ENCODE results near the gene HECW1. TPM values are rescaled to one million over a fixed set of nuclear protein-coding genes. Genes with fewer than 3 reads are reported as not detected.

HECW1 gene
- total RNA-seq, 1 donor, result 2.9 TPM

DNA sequence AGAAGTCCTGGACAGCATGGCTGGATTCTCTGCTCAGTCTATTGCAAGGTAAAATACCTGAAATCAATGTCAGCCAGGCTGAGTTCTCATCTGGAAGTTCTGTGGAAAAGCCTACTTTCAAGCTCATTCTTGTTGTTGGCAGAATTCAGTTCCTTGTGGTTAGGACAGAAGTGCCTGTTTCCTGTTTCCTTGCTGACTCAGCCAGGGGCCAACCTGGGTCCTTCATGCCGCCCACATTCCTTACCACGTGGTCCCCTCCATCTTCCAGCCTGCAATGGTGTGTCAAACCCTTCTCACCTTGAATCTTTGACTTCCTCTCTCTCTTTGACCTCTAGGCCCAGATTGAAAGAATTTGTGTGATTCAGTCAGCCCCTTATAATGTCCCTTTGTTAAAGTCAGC, 273.4 kb downstream of the HECW1 start:
- no peak for DNase-seq (ENCODE audit: insufficient read length, low spot score, missing footprints)
- Histone ChIP-seq H3K36me3 (ENCODE audit: insufficient read depth, low read length) (no peaks in the 10 kb centered on the region), H3K4me3 (ENCODE audit: insufficient read depth, low read length) (no peak overlapping the region), H2AFZ (ENCODE audit: low read length) (no peak overlapping the region), H4K20me1 (ENCODE audit: insufficient read depth, low read length) (no peaks in the 10 kb centered on the region), H3K27me3 (ENCODE audit: insufficient read depth, low read length) (no peaks in the 10 kb centered on the region), H3K4me2 (ENCODE audit: insufficient read depth, low read length) (no peak overlapping the region), H3K79me2 (ENCODE audit: insufficient read depth, low read length) (no peaks in the 10 kb centered on the region), H3K9me3 (ENCODE audit: low read depth, low read length) (no peaks in the 10 kb centered on the region), H3K27ac (ENCODE audit: low read depth, low read length) (no peak overlapping the region), H3K4me1 (ENCODE audit: insufficient read depth, low read length) (no peaks in the 10 kb centered on the region)
- TF ChIP-seq, protein P1, sequence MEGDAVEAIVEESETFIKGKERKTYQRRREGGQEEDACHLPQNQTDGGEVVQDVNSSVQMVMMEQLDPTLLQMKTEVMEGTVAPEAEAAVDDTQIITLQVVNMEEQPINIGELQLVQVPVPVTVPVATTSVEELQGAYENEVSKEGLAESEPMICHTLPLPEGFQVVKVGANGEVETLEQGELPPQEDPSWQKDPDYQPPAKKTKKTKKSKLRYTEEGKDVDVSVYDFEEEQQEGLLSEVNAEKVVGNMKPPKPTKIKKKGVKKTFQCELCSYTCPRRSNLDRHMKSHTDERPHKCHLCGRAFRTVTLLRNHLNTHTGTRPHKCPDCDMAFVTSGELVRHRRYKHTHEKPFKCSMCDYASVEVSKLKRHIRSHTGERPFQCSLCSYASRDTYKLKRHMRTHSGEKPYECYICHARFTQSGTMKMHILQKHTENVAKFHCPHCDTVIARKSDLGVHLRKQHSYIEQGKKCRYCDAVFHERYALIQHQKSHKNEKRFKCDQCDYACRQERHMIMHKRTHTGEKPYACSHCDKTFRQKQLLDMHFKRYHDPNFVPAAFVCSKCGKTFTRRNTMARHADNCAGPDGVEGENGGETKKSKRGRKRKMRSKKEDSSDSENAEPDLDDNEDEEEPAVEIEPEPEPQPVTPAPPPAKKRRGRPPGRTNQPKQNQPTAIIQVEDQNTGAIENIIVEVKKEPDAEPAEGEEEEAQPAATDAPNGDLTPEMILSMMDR (IDR thresholded peaks at IDR 0.05; ENCODE audit: extremely low read depth, low read depth, low read length), result no peak

DNA sequence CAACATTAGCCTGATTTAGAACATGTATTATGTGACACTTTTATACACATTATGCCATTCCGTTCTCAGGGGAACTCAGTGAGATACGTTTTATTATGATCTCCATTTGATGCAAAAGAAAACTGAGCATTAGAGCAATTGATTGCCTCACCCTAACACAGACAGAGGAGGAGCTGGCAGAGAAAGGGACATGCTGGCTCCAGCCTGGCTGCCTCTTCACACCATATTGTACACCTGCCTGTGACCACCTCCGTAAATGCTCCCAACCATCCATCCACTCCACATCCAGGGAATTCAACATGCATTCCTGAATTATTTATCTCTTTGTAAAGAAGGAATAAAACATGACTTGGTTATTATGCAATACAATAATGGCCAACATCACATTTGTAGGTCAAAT, 275.5 kb downstream of the HECW1 start:
- no peaks in the 10 kb centered on the region for H3K36me3 ChIP-seq (ENCODE audit: insufficient read depth, low read length)
- no peaks in the 10 kb centered on the region for H3K27me3 ChIP-seq (ENCODE audit: insufficient read depth, low read length)

GRCh38 chr7:43390576-43390975, 278.1 kb downstream of the HECW1 start:
- Histone ChIP-seq H3K27me3 (ENCODE audit: insufficient read depth, low read length) (no peaks in the 10 kb centered on the region), H3K4me2 (ENCODE audit: insufficient read depth, low read length) (no peak overlapping the region), H4K20me1 (ENCODE audit: insufficient read depth, low read length) (no peaks in the 10 kb centered on the region), H3K79me2 (ENCODE audit: insufficient read depth, low read length) (no peaks in the 10 kb centered on the region), H2AFZ (ENCODE audit: low read length) (no peak overlapping the region), H3K27ac (ENCODE audit: low read depth, low read length) (no peak overlapping the region), H3K4me1 (ENCODE audit: insufficient read depth, low read length) (no peaks in the 10 kb centered on the region), H3K9me3 (ENCODE audit: low read depth, low read length) (no peaks in the 10 kb centered on the region), H3K36me3 (ENCODE audit: insufficient read depth, low read length) (no peaks in the 10 kb centered on the region), H3K4me3 (ENCODE audit: insufficient read depth, low read length) (no peak overlapping the region)
- no peak for DNase-seq (ENCODE audit: insufficient read length, low spot score, missing footprints)
- TF ChIP-seq, protein P1 (IDR thresholded peaks at IDR 0.05; ENCODE audit: extremely low read depth, low read depth, low read length), result no peak

More for the DNA sequence above, 275.5 kb downstream of the HECW1 start:
- Histone ChIP-seq H3K4me2 (ENCODE audit: insufficient read depth, low read length) (no peak overlapping the region), H3K4me3 (ENCODE audit: insufficient read depth, low read length) (no peak overlapping the region), H3K4me1 (ENCODE audit: insufficient read depth, low read length) (no peaks in the 10 kb centered on the region), H3K79me2 (ENCODE audit: insufficient read depth, low read length) (no peaks in the 10 kb centered on the region), H3K9me3 (ENCODE audit: low read depth, low read length) (no peaks in the 10 kb centered on the region), H4K20me1 (ENCODE audit: insufficient read depth, low read length) (no peaks in the 10 kb centered on the region), H2AFZ (ENCODE audit: low read length) (no peak overlapping the region), H3K27ac (ENCODE audit: low read depth, low read length) (no peak overlapping the region)
- no peak for DNase-seq (ENCODE audit: insufficient read length, low spot score, missing footprints)
- TF ChIP-seq, protein P1 (IDR thresholded peaks at IDR 0.05; ENCODE audit: extremely low read depth, low read depth, low read length), result no peak

GRCh38 chr7:43391518-43391917, 279.1 kb downstream of the HECW1 start:
- Histone ChIP-seq H3K27ac (ENCODE audit: low read depth, low read length) (no peak overlapping the region), H4K20me1 (ENCODE audit: insufficient read depth, low read length) (no peaks in the 10 kb centered on the region), H2AFZ (ENCODE audit: low read length) (no peak overlapping the region), H3K9me3 (ENCODE audit: low read depth, low read length) (no peaks in the 10 kb centered on the region), H3K27me3 (ENCODE audit: insufficient read depth, low read length) (no peaks in the 10 kb centered on the region), H3K36me3 (ENCODE audit: insufficient read depth, low read length) (no peaks in the 10 kb centered on the region), H3K79me2 (ENCODE audit: insufficient read depth, low read length) (no peaks in the 10 kb centered on the region), H3K4me3 (ENCODE audit: insufficient read depth, low read length) (no peak overlapping the region), H3K4me1 (ENCODE audit: insufficient read depth, low read length) (no peaks in the 10 kb centered on the region), H3K4me2 (ENCODE audit: insufficient read depth, low read length) (no peak overlapping the region)
- TF ChIP-seq, protein P1 (IDR thresholded peaks at IDR 0.05; ENCODE audit: extremely low read depth, low read depth, low read length), result no peak
- no peak for DNase-seq (ENCODE audit: insufficient read length, low spot score, missing footprints)
